Hepatocyte (in vitro differentiated cells): ENCODE data around the gene MITF. TPM values are rescaled to one million over a fixed set of nuclear protein-coding genes. Genes with fewer than 3 reads are reported as not detected.

Experiments used
- DNase-seq: peaks from one replicate; pipeline ENCODE4 v3.0.0-alpha.2; 2016; ENCODE audit warnings: low spot score
- H2AFZ ChIP-seq: fragments of 200-600 bp; sonication (generic); 2 replicates; pipeline ENCODE4 v1.6.0; 2016; ENCODE audit warnings: antibody characterized with exemption, mild to moderate bottlenecking
- H3K27ac ChIP-seq: fragments of 200-600 bp; sonication (generic); 2 replicates; pipeline ENCODE4 v1.5.1; 2016; ENCODE audit warnings: mild to moderate bottlenecking
- H3K27me3 ChIP-seq: fragments of 200-600 bp; sonication (generic); 2 replicates; pipeline ENCODE4 v1.6.1; 2016
- H3K36me3 ChIP-seq: fragments of 200-600 bp; sonication (generic); replicated peaks from 2 replicates; pipeline ENCODE4 v1.5.1; 2016; ENCODE audit warnings: low read depth; ENCODE audit not compliant: insufficient read depth
- H3K4me1 ChIP-seq: fragments of 200-600 bp; sonication (generic); 2 replicates; pipeline ENCODE4 v1.5.1; 2016; ENCODE audit warnings: mild to moderate bottlenecking, moderate library complexity; ENCODE audit not compliant: insufficient read depth
- H3K4me2 ChIP-seq: fragments of 200-600 bp; sonication (generic); 2 replicates; pipeline ENCODE4 v1.6.0; 2016
- H3K4me3 ChIP-seq: fragments of 200-600 bp; sonication (generic); 2 replicates; pipeline ENCODE4 v1.5.1; 2016; ENCODE audit warnings: mild to moderate bottlenecking
- H3K79me2 ChIP-seq: fragments of 200-600 bp; sonication (generic); 2 replicates; pipeline ENCODE4 v1.6.0; 2017; ENCODE audit warnings: mild to moderate bottlenecking
- H3K9me2 ChIP-seq: fragments of 200-600 bp; sonication (generic); replicated peaks from 2 replicates; pipeline ENCODE4 v1.6.0; 2017; ENCODE audit warnings: mild to moderate bottlenecking; ENCODE audit not compliant: insufficient read depth
- H3K9me3 ChIP-seq: fragments of 200-600 bp; sonication (generic); 2 replicates; pipeline ENCODE4 v1.5.1; 2016; ENCODE audit warnings: low read depth, mild to moderate bottlenecking
- H4K20me1 ChIP-seq: fragments of 200-600 bp; sonication (generic); 2 replicates; pipeline ENCODE4 v1.6.0; 2016; ENCODE audit warnings: mild to moderate bottlenecking; ENCODE audit not compliant: insufficient read depth, poor library complexity, severe bottlenecking
- EZH2 ChIP-seq: fragments of 200-600 bp; sonication (generic); IDR thresholded peaks from 2 replicates; pipeline ENCODE4 v1.6.1; 2016; ENCODE audit warnings: antibody characterized with exemption, mild to moderate bottlenecking, borderline replicate concordance
- EZH2phosphoT487 ChIP-seq: fragments of 200-600 bp; sonication (generic); IDR thresholded peaks from one replicate; pipeline ENCODE4 v1.6.1; 2018; ENCODE audit warnings: antibody characterized with exemption, mild to moderate bottlenecking, low read depth, moderate library complexity; ENCODE audit not compliant: unreplicated experiment, severe bottlenecking
- WGBS: methylation state at CpG from one replicate; pipeline ENCODE4 v1.1.6; 2016; ENCODE audit warnings: low lambda C conversion rate; ENCODE audit errors: missing lambda C conversion rate; 5-methylcytosine and 5-hydroxymethylcytosine counted together
- polyA plus RNA-seq: library from polyadenylated mRNA; unstranded; fragments of >200 nt; fragmentation: Nextera tagmentation; extraction: Ambion mirVana; gene quantifications from 2 replicates; pipeline ENCODE4 v1.2.1, GENCODE V29; 2016
- total RNA-seq: library from RNA; depleted of rRNA; stranded (reverse); fragments of >200 nt; gene quantifications from 2 replicates; pipeline ENCODE4 v1.2.3, GENCODE V29; 2014
- TF ChIP-seq, protein P1 (sequence below): fragments of 200-600 bp; sonication (generic); IDR thresholded peaks from 2 replicates; pipeline ENCODE4 v1.5.1; 2016; ENCODE audit warnings: antibody characterized with exemption, mild to moderate bottlenecking; ENCODE audit not compliant: poor library complexity

MITF gene
- total and polyA plus RNA-seq, 2 experiments from 2014 or later, result 7.1 to 14.2 TPM

DNA sequence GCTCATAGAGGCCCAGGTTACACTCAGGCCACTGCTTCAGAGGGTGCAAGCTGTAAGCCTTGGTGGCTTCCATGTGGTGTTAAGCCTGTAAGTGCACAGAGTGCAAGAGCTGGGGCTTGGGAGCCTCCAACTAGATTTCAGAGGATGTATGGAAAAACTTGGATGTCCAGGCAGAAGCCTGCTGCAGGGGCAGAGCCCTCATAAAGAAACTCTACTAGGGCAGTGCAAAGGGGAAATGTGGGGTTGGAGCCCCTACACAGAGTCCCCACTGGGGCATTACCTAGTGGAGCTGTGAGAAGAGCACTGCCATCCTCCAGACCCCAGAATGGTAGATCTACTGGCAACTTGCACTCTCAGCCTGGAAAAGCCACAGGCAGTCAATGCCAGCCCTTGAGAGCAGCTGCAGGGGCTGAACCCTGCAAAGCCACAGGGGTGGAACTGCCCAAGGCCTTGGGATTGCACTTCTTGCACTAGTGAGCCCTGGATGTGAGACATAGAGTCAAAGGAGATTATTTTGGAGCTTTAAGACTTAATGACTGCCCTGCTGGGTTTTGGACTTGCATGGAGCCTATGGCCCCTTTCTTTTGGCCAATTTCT, 14.0 kb downstream of the MITF start:
- H3K4me1 ChIP-seq, result no peaks in the 10 kb centered on the region
- H3K9me2 ChIP-seq, result no peaks in the 10 kb centered on the region
- no peaks in the 10 kb centered on the region for H3K9me3 ChIP-seq
- no peaks in the 10 kb centered on the region for H3K36me3 ChIP-seq
- no peaks in the 10 kb centered on the region for H3K27me3 ChIP-seq
- H3K4me2 ChIP-seq, result no peak overlapping the region
- DNase-seq, result no peak
- H3K79me2 ChIP-seq, result peaks cover 5% of the 10 kb centered on the region
- no peaks in the 10 kb centered on the region for H4K20me1 ChIP-seq
- no peak for TF ChIP-seq EZH2phosphoT487
- TF ChIP-seq EZH2, result no peak
- TF ChIP-seq, protein P1, sequence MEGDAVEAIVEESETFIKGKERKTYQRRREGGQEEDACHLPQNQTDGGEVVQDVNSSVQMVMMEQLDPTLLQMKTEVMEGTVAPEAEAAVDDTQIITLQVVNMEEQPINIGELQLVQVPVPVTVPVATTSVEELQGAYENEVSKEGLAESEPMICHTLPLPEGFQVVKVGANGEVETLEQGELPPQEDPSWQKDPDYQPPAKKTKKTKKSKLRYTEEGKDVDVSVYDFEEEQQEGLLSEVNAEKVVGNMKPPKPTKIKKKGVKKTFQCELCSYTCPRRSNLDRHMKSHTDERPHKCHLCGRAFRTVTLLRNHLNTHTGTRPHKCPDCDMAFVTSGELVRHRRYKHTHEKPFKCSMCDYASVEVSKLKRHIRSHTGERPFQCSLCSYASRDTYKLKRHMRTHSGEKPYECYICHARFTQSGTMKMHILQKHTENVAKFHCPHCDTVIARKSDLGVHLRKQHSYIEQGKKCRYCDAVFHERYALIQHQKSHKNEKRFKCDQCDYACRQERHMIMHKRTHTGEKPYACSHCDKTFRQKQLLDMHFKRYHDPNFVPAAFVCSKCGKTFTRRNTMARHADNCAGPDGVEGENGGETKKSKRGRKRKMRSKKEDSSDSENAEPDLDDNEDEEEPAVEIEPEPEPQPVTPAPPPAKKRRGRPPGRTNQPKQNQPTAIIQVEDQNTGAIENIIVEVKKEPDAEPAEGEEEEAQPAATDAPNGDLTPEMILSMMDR, result no peak
- H2AFZ ChIP-seq, result no peak overlapping the region
- no peak overlapping the region for H3K4me3 ChIP-seq
- H3K27ac ChIP-seq, result no peak overlapping the region

DNA sequence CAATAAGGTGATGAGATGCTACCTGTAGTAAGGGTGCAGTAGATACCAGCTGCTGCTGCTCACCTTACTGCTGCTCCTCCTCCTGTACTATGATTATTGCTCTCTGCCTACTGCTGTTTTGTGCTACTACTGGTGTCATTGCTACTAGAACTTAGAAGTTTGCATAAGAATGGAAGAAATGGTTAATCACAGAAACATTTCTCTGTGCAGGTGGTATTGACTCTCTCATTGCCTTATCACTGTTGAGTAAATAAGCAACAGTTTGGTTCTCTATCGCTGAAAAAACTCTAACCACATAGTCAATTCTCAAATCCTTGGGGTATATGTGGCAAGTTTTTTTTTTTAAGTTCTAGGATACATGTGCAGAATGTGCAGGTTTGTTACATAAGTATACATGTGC, 16.5 kb downstream of the MITF start:
- TF ChIP-seq EZH2, result no peak
- TF ChIP-seq EZH2phosphoT487, result no peak
- TF ChIP-seq, protein P1, result no peak
- no peak for DNase-seq
- Histone ChIP-seq H3K9me2 (no peaks in the 10 kb centered on the region), H3K4me1 (peaks cover under 1% of the 10 kb centered on the region), H3K36me3 (no peaks in the 10 kb centered on the region), H3K4me2 (no peak overlapping the region), H3K79me2 (peaks cover 2% of the 10 kb centered on the region), H4K20me1 (no peaks in the 10 kb centered on the region), H3K27me3 (no peaks in the 10 kb centered on the region), H3K4me3 (no peak overlapping the region), H3K27ac (no peak overlapping the region), H3K9me3 (no peaks in the 10 kb centered on the region), H2AFZ (no peak overlapping the region)
- WGBS, result 47% methylated on average over 1 of the region's 1 CpG

DNA sequence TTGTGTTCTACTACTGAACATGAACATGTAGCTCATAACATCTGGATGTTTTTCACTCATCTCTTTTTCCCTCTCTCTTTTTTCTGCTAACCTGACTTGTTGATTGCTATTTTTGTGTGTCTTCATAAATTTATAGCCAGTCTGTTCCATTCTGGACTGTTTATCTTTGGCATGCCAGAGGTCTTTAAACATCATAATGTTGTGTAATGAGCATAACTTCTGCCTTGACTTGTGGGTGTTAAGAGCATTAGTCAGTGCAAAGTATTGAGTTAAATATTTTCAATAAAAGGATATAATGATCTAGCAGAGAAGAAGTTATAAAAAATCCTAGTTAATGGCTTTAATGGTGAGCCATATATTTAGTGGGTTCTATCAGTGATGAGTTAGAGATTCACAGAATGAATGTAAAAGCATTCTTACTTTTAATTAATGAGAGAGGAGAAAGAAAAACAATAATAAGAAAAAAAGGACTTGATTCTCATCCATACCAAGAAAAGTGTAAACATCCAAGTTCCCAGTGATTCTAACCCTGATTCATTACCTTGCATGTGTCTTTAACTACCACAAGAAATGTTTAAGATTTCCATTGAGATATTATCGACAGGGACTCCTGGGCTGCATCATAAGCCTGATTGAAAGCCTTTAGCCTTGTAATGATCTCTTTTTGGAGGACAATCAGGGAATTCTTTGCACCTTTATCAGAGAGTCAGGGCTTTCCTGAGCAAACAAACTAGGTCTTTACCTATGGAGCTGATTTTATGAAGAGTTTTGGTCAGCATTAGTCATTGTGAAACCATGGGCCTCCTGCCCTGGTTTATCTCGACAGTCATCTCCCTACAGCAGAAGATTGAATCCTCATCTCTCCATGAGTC, 22.9 kb downstream of the MITF start:
- H3K4me1 ChIP-seq, result peaks cover 28% of the 10 kb centered on the region
- H3K4me3 ChIP-seq, result no peak overlapping the region
- no peaks in the 10 kb centered on the region for H3K36me3 ChIP-seq
- no peak overlapping the region for H2AFZ ChIP-seq
- H3K27ac ChIP-seq, result peak overlapping the region; percentile 12
- H3K79me2 ChIP-seq, result no peaks in the 10 kb centered on the region
- no peaks in the 10 kb centered on the region for H4K20me1 ChIP-seq
- peak overlapping the region; percentile 36 for H3K4me2 ChIP-seq
- 37% methylated on average over 2 of the region's 2 CpGs for WGBS
- no peaks in the 10 kb centered on the region for H3K27me3 ChIP-seq
- H3K9me2 ChIP-seq, result no peaks in the 10 kb centered on the region
- H3K9me3 ChIP-seq, result no peaks in the 10 kb centered on the region
- no peak for DNase-seq
- TF ChIP-seq, protein P1, result no peak
- TF ChIP-seq EZH2phosphoT487 (no peak), EZH2 (no peak)
